ENCODE measurements around the gene MASP2. TPM values are rescaled to one million over a fixed set of nuclear protein-coding genes. Genes with fewer than 3 reads are reported as not detected.
"Not testable (repeated sequence)": the region's sequence is repeated elsewhere in the genome, so short reads cannot be mapped to it uniquely, and the experiment has no call there.

Gene MASP2
- total RNA-seq, 2 experiments from 2014 or later: 0.15 TPM; not detected in 1

DNA sequence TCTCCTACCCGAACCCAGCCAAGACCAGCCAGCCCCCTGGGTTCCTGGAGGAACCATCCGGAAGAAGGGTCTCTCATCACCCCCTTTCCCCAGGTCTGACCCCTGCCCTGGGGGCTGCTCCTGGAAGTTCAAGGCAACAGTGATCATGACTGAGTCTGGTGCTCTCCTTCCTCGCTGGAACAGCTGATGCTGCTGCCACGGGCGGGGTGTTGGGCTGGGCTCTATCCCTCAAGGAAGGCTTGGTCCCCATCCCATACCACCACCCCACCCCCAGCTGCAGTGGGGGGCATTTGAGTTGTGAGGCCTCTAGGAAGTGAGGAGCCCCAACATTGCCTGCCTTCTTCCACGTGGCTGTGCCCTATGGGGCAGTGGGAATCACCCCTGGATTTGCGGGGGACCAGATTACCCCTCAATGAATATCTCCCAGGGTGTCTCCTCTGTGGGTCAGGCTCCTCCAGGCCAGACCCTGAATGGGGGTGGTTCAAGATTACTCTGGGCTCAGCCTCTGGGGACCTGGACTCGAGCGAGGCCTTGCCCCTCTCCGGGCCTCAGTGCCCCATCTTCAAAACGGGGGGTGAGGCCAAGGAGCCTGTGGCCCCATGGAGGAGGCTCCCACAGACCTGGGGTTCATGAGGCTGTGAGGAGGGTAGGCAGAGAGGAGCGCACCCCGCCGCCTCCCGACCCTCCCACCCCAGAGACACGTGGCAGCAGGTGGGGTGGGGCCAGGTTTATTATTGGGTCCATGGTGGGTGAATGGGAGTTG is 2.8 kb downstream of the MASP2 start:
- CTCF ChIA-PET: no interaction called here

DNA sequence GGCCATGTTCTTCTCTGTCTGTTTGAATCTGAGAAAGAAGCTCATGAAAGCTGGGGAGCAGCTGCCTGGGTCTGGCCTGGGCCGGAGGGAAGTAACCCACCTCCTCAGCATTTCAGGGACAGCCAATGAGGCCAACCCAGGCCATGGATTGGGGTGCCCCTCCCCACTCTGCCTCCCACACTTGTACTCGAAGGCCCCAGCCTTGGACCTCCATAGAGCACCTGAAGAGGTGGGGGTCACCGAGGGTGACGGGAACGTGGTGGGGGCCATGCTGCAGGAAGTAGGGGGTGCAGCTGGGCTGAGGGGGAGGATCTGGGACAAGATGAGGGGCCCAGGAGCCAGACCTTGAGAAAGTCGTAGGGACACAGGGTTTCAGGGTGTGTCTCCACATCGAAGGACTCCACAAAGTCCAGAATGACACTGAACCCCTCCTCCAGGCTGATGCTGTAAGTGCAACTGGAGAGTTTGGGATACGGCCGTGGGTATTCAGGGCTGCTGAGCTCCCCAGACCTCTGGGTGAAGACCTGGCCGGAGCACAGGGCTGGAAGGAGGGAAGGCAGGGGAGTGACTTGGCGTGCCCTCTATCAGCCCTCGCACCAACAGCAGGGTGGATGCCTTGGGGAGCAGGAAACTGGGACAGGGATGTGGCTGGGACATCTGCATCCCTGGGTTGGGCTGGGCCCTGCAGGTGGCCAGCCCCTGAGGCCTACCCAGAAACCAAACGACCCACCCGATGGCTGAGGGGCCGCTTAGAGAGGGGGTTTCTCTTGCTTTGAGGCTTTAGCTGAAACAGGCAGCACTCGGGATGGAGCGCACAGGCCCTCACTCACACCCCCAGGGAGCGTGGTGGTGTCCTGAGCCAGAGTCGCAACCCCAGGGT is 3.8 kb downstream of the MASP2 start:
- POLR2A ChIA-PET: no interaction called here
- CTCF ChIA-PET: no interaction called here

More for the DNA sequence above, 2.8 kb downstream of the MASP2 start:
- POLR2A ChIA-PET: no interaction called here

DNA sequence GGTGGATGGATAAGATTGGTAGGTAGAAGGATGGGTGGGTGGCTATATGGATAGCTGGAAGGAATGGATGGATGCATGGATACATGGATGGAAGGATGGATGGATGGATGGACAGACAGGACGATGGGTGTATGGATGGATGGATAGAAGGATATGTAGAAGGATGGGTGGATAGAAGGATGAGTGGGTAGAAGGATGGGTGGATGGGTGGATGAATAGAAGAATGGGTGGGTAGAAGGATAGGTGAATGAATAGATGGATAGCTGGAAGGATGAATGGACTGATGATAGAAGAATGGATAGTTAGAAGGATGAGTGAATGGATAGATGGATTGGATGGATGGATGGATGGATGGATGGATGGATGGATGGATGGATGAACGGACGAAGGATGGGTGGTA is 5.0 kb downstream of the MASP2 start:
- CTCF ChIA-PET: interaction anchor here (0.6 kb wide), 1 partner anchor 19 kb away, joined by 3 read pairs; no protein-coding TSS in a partner anchor

DNA sequence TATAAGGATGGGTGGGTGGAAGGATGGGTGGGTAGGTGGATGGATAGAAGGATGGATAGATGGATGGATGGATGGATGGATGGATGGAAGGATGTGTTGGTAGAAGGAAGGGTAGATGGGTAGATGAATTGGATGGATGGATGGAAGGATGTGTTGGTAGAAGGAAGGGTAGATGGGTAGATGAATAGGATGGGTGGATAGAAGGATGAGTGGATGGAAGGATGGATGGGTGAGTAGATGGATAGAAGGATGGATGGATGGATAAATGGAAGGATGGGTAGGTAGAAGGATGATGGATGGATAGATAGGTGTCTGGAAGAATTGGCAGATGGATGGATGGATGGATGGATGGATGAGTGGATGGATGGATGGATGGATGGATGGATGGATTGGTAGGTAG is 6.0 kb downstream of the MASP2 start:
- ChIA-PET CTCF (no interaction called here), POLR2A (no interaction called here)

More for the DNA sequence above, 5.0 kb downstream of the MASP2 start:
- POLR2A ChIA-PET: no interaction called here

DNA sequence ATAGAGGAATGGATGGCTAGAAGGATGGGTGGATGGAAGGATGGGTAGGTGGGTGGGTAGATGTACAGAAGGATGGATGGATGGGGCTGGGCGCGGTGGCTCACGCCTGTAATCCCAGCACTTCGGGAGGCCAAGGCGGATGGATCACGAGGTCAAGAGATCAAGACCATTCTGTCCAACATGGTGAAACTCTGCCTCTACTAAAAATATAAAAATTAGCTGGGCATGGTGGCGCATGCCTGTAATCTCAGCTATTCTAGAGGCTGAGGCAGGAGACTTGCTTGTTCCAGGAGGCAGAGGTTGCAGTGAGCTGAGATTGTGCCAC is 7.0 kb downstream of the MASP2 start:
- CTCF ChIA-PET: interaction anchor here (0.6 kb wide), 1 partner anchor 657 kb away, joined by 3 read pairs; no protein-coding TSS in a partner anchor
- POLR2A ChIA-PET: not testable (repeated sequence)

DNA sequence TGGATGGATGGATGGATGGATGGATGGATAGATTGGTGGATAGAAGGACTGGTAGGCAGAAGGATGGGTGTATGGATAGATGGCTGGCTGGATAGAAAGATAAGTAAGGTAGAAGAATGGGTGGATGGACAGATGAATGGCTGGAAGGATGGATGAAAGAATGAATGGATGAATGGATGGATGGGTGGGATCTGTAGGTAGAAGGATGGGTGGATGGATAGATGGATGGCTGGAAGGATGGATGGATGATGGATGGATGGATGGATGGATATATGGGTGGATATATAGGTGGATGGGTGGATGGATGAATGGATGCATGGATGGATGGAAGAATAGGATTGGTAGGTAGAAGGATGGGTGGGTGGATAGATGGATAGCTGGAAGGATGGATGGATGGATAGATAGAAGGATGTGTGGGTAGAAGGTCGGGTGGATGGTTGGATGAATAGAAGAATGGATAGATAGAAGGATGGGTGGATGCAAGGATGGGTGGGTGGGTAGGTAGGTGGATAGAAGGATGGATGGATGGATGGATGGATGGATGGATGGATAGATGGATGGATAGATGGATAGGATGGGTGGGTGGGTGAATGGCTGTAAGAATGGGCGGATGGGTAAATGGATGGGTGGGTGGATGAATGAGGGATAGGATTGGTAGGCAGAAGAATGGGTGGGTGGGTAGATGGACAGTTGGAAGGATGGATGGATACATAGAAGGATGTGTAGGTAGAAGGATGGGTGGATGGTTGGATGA is 7.5 kb downstream of the MASP2 start:
- ChIA-PET POLR2A (no interaction called here), CTCF (interaction anchor here (0.6 to 2.8 kb wide), 3 partner anchors 15 to 658 kb away, joined by 3 to 54 read pairs (median 15); no protein-coding TSS in a partner anchor)

DNA sequence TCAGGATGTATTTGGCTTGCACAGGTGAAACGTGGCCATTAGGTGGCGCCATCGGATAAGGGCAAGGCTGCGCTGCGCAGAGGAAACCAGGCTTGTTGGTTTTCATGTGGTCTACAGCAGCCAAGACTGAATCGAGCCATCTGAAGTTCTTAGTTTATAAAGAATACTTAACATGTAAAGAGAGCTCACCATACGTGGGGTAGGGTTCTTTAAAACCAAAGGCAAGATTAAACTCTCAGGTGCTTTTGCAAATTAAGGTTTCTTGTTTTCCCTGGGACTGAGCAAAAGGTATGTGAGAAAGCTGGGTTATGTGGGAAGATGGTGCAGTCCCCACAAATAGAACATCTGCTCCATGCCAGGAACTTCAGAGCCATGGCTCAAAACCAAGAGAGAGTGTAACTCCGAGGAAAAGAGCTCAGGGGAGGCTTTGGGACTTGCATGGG is 9.3 kb downstream of the MASP2 start:
- ChIA-PET POLR2A (interaction anchor here (0.6 to 1.2 kb wide), 8 partner anchors 15 to 559 kb away, joined by 3 to 5 read pairs (median 3); partner anchors contain the start of genes EXOSC10 and SRM), CTCF (interaction anchor here (0.6 to 2.8 kb wide), 38 partner anchors 11 to 612 kb away, joined by 3 to 54 read pairs (median 4); partner anchors contain the start of genes EXOSC10, MTOR and SRM)

DNA sequence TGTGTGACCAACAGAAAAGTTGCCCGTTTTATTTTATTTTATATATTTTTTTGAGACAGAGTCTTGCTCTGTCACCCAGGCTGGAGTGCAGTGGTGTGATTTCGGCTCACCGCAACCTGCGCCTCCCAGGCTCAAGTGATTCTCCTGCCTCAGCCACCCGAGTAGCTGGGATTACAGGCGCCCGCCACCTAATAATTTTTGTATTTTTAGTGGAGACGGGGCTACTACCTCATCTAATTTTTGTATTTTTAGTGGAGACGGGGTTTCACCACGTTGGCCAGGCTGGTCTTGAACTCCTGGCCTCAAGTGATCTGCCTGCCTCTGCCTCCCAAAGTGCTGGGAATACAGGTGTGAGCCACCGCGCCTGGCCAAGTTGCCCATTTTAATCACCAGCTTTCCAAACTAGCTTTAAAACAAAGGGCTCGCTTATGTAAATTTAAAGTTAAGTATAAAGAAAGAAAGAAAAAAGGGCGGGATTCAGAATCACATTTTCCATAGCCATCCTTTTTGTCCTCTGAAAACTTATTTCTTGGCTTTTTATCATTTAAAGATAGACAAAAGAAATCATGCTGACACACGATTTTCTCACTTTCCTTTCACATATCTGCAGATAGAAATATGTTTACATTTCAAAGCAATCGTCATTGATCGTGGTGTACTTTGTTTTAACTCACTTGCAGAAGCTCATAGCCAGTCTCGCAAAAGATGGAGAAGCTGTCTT is 9.9 kb downstream of the MASP2 start:
- POLR2A ChIA-PET: interaction anchor here (0.8 to 1.1 kb wide), 4 partner anchors 19 to 205 kb away, joined by 3 read pairs; partner anchors contain the start of gene SRM

DNA sequence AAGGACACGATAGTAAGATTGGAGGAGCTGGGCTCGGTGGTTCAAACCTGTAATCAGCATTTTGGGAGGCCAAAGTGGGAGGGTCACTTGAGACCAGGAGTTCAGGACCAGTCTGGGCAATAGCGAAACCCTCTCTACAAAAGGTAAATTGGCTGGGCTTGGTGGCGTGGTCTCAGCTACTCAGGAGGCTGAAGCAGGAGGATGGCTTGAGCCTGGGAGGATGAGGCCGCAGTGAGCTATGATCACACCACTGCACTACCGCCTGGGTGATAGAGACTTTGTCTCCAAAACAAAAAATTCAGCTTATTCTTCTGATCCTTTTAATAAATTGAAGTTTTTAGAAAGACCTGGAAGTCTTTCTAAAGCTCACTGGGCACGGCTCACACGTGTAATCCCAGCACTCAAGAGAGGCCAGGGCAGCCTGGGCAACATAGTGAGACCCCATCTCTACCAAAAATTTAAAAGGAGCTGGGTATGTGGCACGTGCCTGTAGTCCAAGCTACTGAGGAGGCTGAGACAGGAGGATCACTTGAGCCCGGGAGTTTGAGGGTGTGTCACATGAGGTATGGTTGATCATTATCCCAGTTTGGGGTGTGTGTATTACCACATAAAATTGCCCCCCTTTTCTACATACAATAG is 15.3 kb downstream of the MASP2 start:
- POLR2A ChIA-PET: no interaction called here
- CTCF ChIA-PET: interaction anchor here (1.3 kb wide), 1 partner anchor 48 kb away, joined by 4 read pairs; no protein-coding TSS in a partner anchor

More for the DNA sequence above, 9.9 kb downstream of the MASP2 start:
- CTCF ChIA-PET: interaction anchor here (0.6 to 2.8 kb wide), 35 partner anchors 10 to 613 kb away, joined by 3 to 54 read pairs (median 4); partner anchors contain the start of genes EXOSC10, MTOR and SRM

DNA sequence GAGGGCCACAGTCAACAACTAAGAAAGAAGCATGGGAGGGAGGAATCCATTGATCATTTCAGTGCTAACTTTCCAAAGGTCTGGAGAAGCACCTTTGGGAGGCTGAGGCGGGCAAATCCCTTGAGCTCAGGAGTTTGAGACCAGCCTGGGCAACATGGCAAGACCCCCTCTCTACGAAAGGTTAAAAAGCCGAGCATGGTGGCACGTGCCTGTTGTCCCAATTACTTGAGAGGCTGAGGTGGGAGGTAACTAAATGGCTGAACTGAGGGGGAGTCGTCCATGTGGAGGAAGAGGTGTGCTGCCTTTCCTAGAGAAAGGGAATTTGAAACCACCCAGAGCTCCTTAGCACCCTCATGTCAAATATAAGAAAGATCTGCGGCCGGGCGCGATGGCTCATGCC is 16.2 kb downstream of the MASP2 start:
- POLR2A ChIA-PET: no interaction called here
- CTCF ChIA-PET: interaction anchor here (1.3 kb wide), 1 partner anchor 49 kb away, joined by 4 read pairs; no protein-coding TSS in a partner anchor

DNA sequence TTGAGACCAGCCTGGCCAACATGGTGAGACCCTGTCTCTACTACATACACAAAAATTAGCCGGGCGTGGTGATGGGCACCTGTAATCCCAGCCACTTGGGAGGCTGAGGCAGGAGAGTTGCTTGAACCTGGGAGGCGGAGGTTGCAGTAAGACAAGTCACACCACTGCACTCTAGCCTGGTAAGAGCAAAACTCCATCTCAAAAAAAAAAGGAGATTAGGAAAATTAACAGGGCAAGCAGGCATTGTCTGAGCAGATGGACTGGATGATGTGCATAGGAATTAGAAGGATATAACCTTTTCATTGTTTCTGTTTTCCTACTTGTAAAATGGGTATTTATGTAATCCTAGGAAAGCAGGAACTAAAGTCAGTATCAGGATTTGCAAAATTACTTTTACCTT is 19.0 kb downstream of the MASP2 start:
- ChIA-PET POLR2A (no interaction called here), CTCF (no interaction called here)

DNA sequence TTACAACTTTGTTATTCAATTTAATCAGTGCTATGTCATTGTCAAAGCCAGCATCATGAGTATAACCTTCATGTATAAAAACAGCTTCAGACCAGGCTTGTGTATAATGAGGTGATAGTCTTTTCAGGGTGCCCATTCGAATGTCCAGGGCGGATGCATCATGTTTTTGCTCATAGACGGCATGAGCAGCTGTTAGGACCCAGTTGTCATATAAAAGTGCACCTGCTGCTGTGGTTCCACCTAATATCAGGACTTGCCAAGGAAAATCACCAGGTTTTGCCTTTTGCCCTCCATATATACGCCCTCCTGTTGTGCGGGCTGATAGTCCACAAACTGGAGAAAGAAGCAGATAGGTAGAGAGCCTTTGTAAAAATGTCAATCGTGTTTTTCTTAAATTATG is 19.7 kb downstream of the MASP2 start:
- ChIA-PET CTCF (interaction anchor here (1.2 kb wide), 1 partner anchor 10 kb away, joined by 11 read pairs; no protein-coding TSS in a partner anchor), POLR2A (interaction anchor here (1.0 kb wide), 1 partner anchor 15 kb away, joined by 3 read pairs; the partner anchor contains the start of gene TARDBP)

DNA sequence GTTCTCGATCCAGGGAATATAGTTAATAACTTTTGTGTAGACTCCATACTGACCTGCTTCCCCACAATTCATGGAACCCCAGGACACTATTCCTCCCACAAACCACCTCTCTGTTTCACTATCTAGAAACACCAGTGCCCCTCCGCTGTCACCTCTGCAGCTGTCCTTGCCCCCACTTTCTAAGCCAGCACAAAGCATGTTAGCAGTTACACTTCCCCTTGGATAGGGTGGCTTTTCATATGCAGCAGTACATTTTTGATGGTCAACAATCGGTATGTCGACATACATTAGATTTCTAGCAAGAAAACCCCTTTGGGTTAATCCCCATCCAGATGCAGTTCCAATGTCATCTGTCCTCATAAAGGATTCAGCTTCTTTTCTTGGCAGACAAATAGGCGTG is 20.1 kb downstream of the MASP2 start:
- ChIA-PET POLR2A (interaction anchor here (1.0 kb wide), 1 partner anchor 15 kb away, joined by 3 read pairs; the partner anchor contains the start of gene TARDBP), CTCF (interaction anchor here (1.2 kb wide), 1 partner anchor 11 kb away, joined by 11 read pairs; no protein-coding TSS in a partner anchor)

DNA sequence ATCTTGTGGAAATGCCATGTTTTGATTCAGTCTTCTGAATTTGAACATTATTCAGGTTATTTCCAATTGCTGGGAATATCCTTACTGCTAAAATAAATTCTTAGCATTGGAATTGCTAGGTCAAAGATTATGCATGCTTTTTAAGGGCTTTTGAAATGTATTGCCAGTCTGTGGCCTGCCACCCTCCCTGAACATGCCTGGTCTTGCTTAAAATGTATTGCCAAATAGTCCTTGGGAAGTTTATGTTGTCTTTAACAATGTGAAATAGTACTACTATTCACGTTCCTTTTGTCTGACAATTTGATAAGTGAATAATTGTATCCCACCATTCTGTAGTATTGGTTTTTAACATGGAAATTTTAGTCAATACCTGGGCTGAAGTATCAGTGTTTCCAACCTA is 21.0 kb downstream of the MASP2 start:
- ChIA-PET POLR2A (no interaction called here), CTCF (no interaction called here)

DNA sequence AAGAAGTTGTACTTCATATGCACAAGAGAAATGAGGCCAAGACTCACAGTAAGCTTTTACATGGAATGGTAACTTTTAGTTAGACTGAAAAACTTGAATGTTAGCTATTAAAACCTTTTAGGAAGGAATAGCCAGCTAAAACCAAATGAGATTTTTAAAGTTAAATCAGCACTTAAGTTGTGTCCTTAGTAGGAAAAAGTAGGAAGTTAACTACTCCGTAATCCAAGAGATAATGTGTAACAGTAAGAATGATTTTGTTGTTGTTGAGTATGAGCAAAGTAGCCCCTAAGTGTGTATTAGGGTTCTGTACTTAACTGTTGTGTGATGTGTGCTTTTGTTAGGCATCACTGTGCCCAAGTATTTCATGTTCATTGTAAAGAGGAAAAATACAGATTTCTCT is 21.4 kb downstream of the MASP2 start:
- CTCF ChIA-PET: interaction anchor here (1.3 kb wide), 1 partner anchor 12 kb away, joined by 3 read pairs; no protein-coding TSS in a partner anchor
- POLR2A ChIA-PET: no interaction called here

DNA sequence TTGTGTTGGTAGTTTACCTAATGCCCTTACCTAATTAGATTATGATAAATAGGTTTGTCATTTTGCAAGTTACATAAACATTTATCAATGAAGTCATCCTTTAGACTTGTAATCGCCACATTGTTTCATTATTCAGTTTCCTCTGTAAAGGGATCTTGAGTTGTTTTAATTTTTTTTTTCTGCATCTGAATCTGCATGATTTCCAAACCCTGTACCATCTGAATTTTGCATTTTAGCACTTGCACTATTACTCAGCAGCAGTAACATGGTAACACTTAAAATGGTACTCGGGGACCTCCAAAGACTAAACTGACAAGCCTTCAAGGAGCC is 22.2 kb downstream of the MASP2 start:
- POLR2A ChIA-PET: no interaction called here
- CTCF ChIA-PET: interaction anchor here (1.3 kb wide), 1 partner anchor 12 kb away, joined by 3 read pairs; no protein-coding TSS in a partner anchor

DNA sequence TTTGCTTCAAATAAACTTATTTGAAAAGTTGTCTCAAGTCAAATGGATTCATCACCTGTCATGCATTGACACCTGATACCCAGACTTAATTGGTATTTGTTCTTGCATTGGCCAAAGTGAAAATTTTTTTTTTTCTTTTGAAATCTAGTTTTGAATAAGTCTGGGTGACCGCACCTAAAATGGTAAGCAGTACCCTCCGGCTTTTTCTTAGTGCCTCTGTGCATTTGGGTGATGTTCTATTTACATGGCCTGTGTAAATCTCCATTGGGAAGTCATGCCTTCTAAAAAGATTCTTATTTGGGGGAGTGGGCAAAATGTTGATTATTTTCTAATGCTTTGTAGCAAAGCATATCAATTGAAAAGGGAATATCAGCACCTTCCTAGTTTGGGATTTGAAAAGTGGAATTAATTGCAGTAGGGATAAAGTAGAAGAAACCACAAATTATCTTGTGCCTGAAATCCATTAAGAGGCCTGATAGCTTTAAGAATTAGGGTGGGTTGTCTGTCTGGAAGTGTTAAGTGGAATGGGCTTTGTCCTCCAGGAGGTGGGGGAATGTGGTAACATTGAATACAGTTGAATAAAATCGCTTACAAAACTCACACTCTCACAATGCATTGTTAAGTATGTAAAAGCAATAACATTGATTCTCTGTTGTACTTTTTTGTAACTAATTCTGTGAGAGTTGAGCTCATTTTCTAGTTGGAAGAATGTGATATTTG is 22.7 kb downstream of the MASP2 start:
- POLR2A ChIA-PET: no interaction called here

More for the DNA sequence above, 22.7 kb downstream of the MASP2 start:
- CTCF ChIA-PET: interaction anchor here (1.3 kb wide), 1 partner anchor 13 kb away, joined by 3 read pairs; no protein-coding TSS in a partner anchor

Data from activated CD8-positive, alpha-beta memory T cell treated with anti-CD3 and anti-CD28 coated beads for 36 hours (primary cell).